Muscle layer of colon (tissue), 2 donors: ENCODE measurements around the gene FPR3.

Experiments
- H3K27ac ChIP-seq: one replicate; pipeline ENCODE4 v1.7.0; 2013; ENCODE audit warnings: low read depth, mild to moderate bottlenecking, low read length, moderate library complexity
- H3K27me3 ChIP-seq, 2 donors: one replicate each; pipeline ENCODE4 v1.7.0; 2013; ENCODE audit warnings: low read length in 2 of 2, mild to moderate bottlenecking in 2 of 2; ENCODE audit not compliant: insufficient read depth in 2 of 2, control insufficient read depth in 1 of 2
- H3K36me3 ChIP-seq: one replicate; pipeline ENCODE4 v1.7.0; 2013; ENCODE audit warnings: mild to moderate bottlenecking, low read length; ENCODE audit not compliant: insufficient read depth
- H3K4me1 ChIP-seq: one replicate; pipeline ENCODE4 v1.7.0; 2013; ENCODE audit warnings: mild to moderate bottlenecking, low read length; ENCODE audit not compliant: insufficient read depth
- H3K4me3 ChIP-seq, 2 donors: one replicate each; pipeline ENCODE4 v1.7.0; 2013; ENCODE audit warnings: low read length in 2 of 2, low read depth in 1 of 2, mild to moderate bottlenecking in 1 of 2, moderate library complexity in 1 of 2
- H3K9ac ChIP-seq: one replicate; pipeline ENCODE4 v1.7.0; 2013; ENCODE audit warnings: low read length
- H3K9me3 ChIP-seq: one replicate; pipeline ENCODE4 v1.7.0; 2013; ENCODE audit warnings: mild to moderate bottlenecking, low read length
- donor health status: abdominal sarcoma.
- donor health status: Adenocarcinoma of cecum.

FPR3 gene

GRCh38 chr19:51809787-51810186, 14.8 kb downstream of the FPR3 start:
- Histone ChIP-seq H3K27ac (no peak overlapping the region), H3K4me1 (no peaks in the 10 kb centered on the region), H3K27me3 (no peaks in the 10 kb centered on the region), H3K4me3 (no peak overlapping the region), H3K36me3 (no peaks in the 10 kb centered on the region), H3K9ac (no peak overlapping the region), H3K9me3 (no peaks in the 10 kb centered on the region)

- no peaks in the 10 kb centered on the region for H3K36me3 ChIP-seq
- no peak overlapping the region for H3K9ac ChIP-seq
- no peaks in the 10 kb centered on the region for H3K4me1 ChIP-seq
- no peaks in the 10 kb centered on the region for H3K27me3 ChIP-seq
- H3K9me3 ChIP-seq = no peaks in the 10 kb centered on the region
- H3K27ac ChIP-seq = no peak overlapping the region
- no peak overlapping the region for H3K4me3 ChIP-seq
These were observed 15.3 kb downstream of the FPR3 start for GRCh38 chr19:51810223-51810622.

- Histone ChIP-seq H3K9me3 (no peaks in the 10 kb centered on the region), H3K27ac (no peak overlapping the region), H3K9ac (no peak overlapping the region), H3K36me3 (no peaks in the 10 kb centered on the region), H3K4me1 (no peaks in the 10 kb centered on the region), H3K4me3 (no peak overlapping the region), H3K27me3 (no peaks in the 10 kb centered on the region)
These were observed 16.4 kb downstream of the FPR3 start for GRCh38 chr19:51811344-51811743.

GRCh38 chr19:51815043-51815442, 20.1 kb downstream of the FPR3 start:
- Histone ChIP-seq H3K4me1 (no peaks in the 10 kb centered on the region), H3K9ac (no peak overlapping the region), H3K36me3 (no peaks in the 10 kb centered on the region), H3K27ac (no peak overlapping the region), H3K9me3 (no peaks in the 10 kb centered on the region), H3K4me3 (no peak overlapping the region), H3K27me3 (no peaks in the 10 kb centered on the region)

- no peaks in the 10 kb centered on the region for H3K36me3 ChIP-seq
- no peak overlapping the region for H3K27ac ChIP-seq
- no peaks in the 10 kb centered on the region for H3K27me3 ChIP-seq
- no peaks in the 10 kb centered on the region for H3K4me1 ChIP-seq
- H3K9ac ChIP-seq = no peak overlapping the region
- no peaks in the 10 kb centered on the region for H3K9me3 ChIP-seq
- H3K4me3 ChIP-seq = no peak overlapping the region
These were observed 21.8 kb downstream of the FPR3 start for GRCh38 chr19:51816711-51817110.

GRCh38 chr19:51820011-51820410, 25.1 kb downstream of the FPR3 start:
- Histone ChIP-seq H3K27me3 (no peaks in the 10 kb centered on the region), H3K4me3 (no peak overlapping the region), H3K27ac (no peak overlapping the region), H3K4me1 (no peaks in the 10 kb centered on the region), H3K9me3 (no peaks in the 10 kb centered on the region), H3K36me3 (no peaks in the 10 kb centered on the region), H3K9ac (no peak overlapping the region)

GRCh38 chr19:51820831-51821446, 26.0 kb downstream of the FPR3 start:
- no peak overlapping the region for H3K4me3 ChIP-seq
- no peaks in the 10 kb centered on the region for H3K4me1 ChIP-seq
- no peak overlapping the region for H3K9ac ChIP-seq
- no peaks in the 10 kb centered on the region for H3K36me3 ChIP-seq
- no peak overlapping the region for H3K27ac ChIP-seq
- no peaks in the 10 kb centered on the region for H3K9me3 ChIP-seq
- no peaks in the 10 kb centered on the region for H3K27me3 ChIP-seq

- H3K36me3 ChIP-seq = no peaks in the 10 kb centered on the region
- no peaks in the 10 kb centered on the region for H3K4me1 ChIP-seq
- no peak overlapping the region for H3K9ac ChIP-seq
- H3K4me3 ChIP-seq = no peak overlapping the region
- no peak overlapping the region for H3K27ac ChIP-seq
- H3K27me3 ChIP-seq = no peaks in the 10 kb centered on the region
- H3K9me3 ChIP-seq = no peaks in the 10 kb centered on the region
These were observed 26.5 kb downstream of the FPR3 start for GRCh38 chr19:51821456-51821855.

- no peak overlapping the region for H3K4me3 ChIP-seq
- no peaks in the 10 kb centered on the region for H3K4me1 ChIP-seq
- H3K9ac ChIP-seq = no peak overlapping the region
- no peaks in the 10 kb centered on the region for H3K36me3 ChIP-seq
- no peaks in the 10 kb centered on the region for H3K27me3 ChIP-seq
- H3K27ac ChIP-seq = no peak overlapping the region
- no peaks in the 10 kb centered on the region for H3K9me3 ChIP-seq
These were observed 27.0 kb downstream of the FPR3 start for GRCh38 chr19:51821921-51822320.

GRCh38 chr19:51822325-51822724, 27.4 kb downstream of the FPR3 start:
- no peak overlapping the region for H3K27ac ChIP-seq
- no peaks in the 10 kb centered on the region for H3K27me3 ChIP-seq
- no peaks in the 10 kb centered on the region for H3K9me3 ChIP-seq
- H3K36me3 ChIP-seq = no peaks in the 10 kb centered on the region
- H3K9ac ChIP-seq = no peak overlapping the region
- no peaks in the 10 kb centered on the region for H3K4me1 ChIP-seq
- no peak overlapping the region for H3K4me3 ChIP-seq

GRCh38 chr19:51822946-51823345, 28.0 kb downstream of the FPR3 start:
- Histone ChIP-seq H3K27me3 (no peaks in the 10 kb centered on the region), H3K4me1 (no peaks in the 10 kb centered on the region), H3K9ac (no peak overlapping the region), H3K36me3 (no peaks in the 10 kb centered on the region), H3K4me3 (no peak overlapping the region), H3K9me3 (no peaks in the 10 kb centered on the region), H3K27ac (no peak overlapping the region)

GRCh38 chr19:51824281-51825005, 29.5 kb downstream of the FPR3 start:
- H3K36me3 ChIP-seq = no peaks in the 10 kb centered on the region
- no peaks in the 10 kb centered on the region for H3K27me3 ChIP-seq
- no peak overlapping the region for H3K4me3 ChIP-seq
- H3K4me1 ChIP-seq = no peaks in the 10 kb centered on the region
- H3K9ac ChIP-seq = no peak overlapping the region
- H3K27ac ChIP-seq = no peak overlapping the region
- no peaks in the 10 kb centered on the region for H3K9me3 ChIP-seq
